ENCODE data around the gene UPP1. TPM values are rescaled to one million over a fixed set of nuclear protein-coding genes. Genes with fewer than 3 reads are reported as not detected.

Gene UPP1
- total RNA-seq, 2 experiments from 2014 or later: 89.6 to 93.3 TPM

DNA sequence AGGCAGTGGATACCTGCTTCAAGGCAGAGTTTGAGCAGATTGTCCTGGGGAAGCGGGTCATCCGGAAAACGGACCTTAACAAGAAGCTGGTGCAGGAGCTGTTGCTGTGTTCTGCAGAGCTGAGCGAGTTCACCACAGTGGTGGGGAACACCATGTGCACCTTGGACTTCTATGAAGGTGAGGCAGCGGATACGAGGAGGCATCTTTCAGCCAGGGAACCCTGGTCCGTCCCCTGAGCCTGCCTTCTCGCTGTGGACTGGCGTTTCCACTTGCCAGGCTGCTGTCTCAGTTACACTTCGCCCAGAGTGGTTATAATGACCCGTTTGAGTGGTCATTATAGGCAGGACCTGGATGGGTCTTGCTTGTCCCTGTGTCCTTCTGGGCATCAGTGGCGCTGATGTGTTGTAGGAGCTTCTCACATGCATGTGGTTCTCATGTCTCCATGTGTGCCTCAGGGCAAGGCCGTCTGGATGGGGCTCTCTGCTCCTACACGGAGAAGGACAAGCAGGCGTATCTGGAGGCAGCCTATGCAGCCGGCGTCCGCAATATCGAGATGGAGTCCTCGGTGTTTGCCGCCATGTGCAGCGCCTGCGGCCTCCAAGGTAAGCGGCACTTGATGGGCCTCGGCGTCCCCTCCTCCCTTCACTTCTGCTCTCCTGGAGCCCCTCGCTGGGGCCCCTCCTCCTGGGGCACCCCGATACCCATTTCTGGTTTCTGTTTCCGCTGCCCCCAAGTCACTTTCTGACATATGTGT, 18.0 kb downstream of the UPP1 start:
- intact Hi-C loops (cut with micrococcal nuclease): no loop called here
- H3K27ac Mint-ChIP-seq: no peak overlapping the region
- peaks cover 13% of the 10 kb centered on the region for H3K4me1 Mint-ChIP-seq (ENCODE audit: low read depth)
- POLR2A ChIA-PET: interaction anchor here (1.4 kb wide), 1 partner anchor 70 kb away, joined by 3 read pairs; no protein-coding TSS in a partner anchor
- CTCF ChIA-PET: interaction anchor here (0.7 to 10.1 kb wide), 6 partner anchors 11 to 162 kb away, joined by 3 to 171 read pairs (median 10); no protein-coding TSS in a partner anchor
- DNase-seq (no peak), ATAC-seq (no peak)
- H3K27me3 Mint-ChIP-seq: no peaks in the 10 kb centered on the region
- H3K4me3 Mint-ChIP-seq: no peak overlapping the region
- peaks cover 56% of the 10 kb centered on the region for H3K36me3 Mint-ChIP-seq (ENCODE audit: low read depth)
- no peaks in the 10 kb centered on the region for H3K9me3 Mint-ChIP-seq
- TF ChIP-seq, protein P1, sequence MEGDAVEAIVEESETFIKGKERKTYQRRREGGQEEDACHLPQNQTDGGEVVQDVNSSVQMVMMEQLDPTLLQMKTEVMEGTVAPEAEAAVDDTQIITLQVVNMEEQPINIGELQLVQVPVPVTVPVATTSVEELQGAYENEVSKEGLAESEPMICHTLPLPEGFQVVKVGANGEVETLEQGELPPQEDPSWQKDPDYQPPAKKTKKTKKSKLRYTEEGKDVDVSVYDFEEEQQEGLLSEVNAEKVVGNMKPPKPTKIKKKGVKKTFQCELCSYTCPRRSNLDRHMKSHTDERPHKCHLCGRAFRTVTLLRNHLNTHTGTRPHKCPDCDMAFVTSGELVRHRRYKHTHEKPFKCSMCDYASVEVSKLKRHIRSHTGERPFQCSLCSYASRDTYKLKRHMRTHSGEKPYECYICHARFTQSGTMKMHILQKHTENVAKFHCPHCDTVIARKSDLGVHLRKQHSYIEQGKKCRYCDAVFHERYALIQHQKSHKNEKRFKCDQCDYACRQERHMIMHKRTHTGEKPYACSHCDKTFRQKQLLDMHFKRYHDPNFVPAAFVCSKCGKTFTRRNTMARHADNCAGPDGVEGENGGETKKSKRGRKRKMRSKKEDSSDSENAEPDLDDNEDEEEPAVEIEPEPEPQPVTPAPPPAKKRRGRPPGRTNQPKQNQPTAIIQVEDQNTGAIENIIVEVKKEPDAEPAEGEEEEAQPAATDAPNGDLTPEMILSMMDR (IDR thresholded peaks at IDR 0.05): no peak

DNA sequence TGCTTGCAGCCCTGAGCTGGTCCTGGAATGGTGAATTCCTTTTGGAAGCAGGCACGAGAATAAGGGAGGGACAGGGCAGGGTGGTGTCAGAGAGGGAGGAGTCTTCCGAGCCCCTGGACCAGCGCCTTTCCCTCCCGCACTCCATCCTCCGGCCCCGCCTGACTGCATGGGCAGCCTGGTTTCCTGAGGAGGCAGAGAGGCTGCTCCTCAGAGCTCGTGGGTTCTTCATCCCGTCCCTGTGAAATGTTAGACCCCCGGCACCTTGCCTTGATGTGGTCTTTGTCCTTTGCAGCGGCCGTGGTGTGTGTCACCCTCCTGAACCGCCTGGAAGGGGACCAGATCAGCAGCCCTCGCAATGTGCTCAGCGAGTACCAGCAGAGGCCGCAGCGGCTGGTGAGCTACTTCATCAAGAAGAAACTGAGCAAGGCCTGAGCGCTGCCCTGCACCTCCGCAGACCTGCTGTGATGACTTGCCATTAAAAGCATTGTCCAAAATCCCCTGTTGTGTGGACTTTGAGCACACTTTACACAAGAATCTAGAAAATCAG, 18.9 kb downstream of the UPP1 start:
- ChIA-PET POLR2A (interaction anchor here (0.7 to 1.4 kb wide), 3 partner anchors 23 to 116 kb away, joined by 3 to 4 read pairs (median 3); no protein-coding TSS in a partner anchor), CTCF (interaction anchor here (1.4 to 10.1 kb wide), 8 partner anchors 12 to 163 kb away, joined by 4 to 171 read pairs (median 14); no protein-coding TSS in a partner anchor)
- H3K27ac Mint-ChIP-seq: no peak overlapping the region
- intact Hi-C loops (cut with micrococcal nuclease): no loop called here
- no peak for ATAC-seq
- TF ChIP-seq, protein P1 (IDR thresholded peaks at IDR 0.05): no peak
- H3K4me3 Mint-ChIP-seq: no peak overlapping the region
- no peaks in the 10 kb centered on the region for H3K9me3 Mint-ChIP-seq
- no peaks in the 10 kb centered on the region for H3K27me3 Mint-ChIP-seq
- peaks cover 11% of the 10 kb centered on the region for H3K4me1 Mint-ChIP-seq (ENCODE audit: low read depth)
- no peak for DNase-seq
- peaks cover 48% of the 10 kb centered on the region for H3K36me3 Mint-ChIP-seq (ENCODE audit: low read depth)

DNA sequence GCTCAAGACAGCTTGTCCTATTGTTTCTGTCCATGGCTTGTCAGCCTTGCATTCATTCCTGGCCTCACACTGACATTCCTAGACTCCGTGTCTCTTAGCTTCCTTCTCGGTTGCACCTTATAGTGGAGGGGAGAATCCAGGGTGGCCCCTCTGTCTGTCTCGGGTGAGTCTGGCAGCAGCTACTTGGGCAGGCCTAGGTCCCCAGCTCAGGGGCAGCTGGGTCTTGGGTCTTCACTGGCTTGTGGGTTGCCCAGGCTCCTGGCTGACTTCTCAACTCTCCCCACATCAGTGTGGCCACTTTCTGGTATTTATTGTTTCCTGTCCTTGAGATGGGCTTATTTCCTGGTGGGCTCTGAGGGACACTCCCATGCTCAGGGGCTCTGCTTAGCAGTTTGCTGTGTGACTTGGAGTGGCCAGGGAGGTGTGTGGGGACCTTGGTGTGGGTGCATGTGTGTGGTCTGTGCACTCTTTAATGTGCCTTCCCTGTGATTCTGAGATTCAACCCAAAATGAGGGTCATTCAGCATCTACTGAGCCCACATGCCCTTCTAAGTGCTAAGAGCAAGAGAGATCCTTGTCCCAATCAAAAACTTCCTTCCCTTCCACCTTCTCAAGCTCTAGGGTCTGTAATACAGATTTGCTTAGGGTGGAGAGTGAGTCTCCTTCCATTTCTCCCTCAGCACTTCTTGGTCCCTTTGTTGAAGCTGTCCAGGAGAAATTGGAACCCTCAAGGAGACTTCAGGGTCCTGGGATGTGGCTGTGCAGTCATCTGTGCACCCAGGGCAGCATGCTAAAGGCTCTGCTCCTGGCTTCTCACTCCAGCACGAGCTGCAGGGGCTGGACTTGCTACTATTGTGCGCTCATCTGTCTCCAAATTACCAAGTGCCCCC, 20.1 kb downstream of the UPP1 start:
- ATAC-seq (no peak), DNase-seq (no peak)
- CTCF ChIA-PET: interaction anchor here (0.7 to 10.1 kb wide), 30 partner anchors 8 to 170 kb away, joined by 3 to 171 read pairs (median 8); partner anchors contain the start of genes C7orf57, HUS1 and PKD1L1
- Mint-ChIP-seq H3K4me1 (ENCODE audit: low read depth) (peaks cover 11% of the 10 kb centered on the region), H3K36me3 (ENCODE audit: low read depth) (peaks cover 38% of the 10 kb centered on the region), H3K27me3 (no peaks in the 10 kb centered on the region), H3K9me3 (no peaks in the 10 kb centered on the region), H3K27ac (peak overlapping the region; percentile 63), H3K4me3 (no peak overlapping the region)
- intact Hi-C loops (cut with micrococcal nuclease): no loop called here
- POLR2A ChIA-PET: interaction anchor here (0.9 to 2.0 kb wide), 5 partner anchors 24 to 144 kb away, joined by 3 to 8 read pairs (median 3); no protein-coding TSS in a partner anchor
- TF ChIP-seq, protein P1 (IDR thresholded peaks at IDR 0.05): no peak

DNA sequence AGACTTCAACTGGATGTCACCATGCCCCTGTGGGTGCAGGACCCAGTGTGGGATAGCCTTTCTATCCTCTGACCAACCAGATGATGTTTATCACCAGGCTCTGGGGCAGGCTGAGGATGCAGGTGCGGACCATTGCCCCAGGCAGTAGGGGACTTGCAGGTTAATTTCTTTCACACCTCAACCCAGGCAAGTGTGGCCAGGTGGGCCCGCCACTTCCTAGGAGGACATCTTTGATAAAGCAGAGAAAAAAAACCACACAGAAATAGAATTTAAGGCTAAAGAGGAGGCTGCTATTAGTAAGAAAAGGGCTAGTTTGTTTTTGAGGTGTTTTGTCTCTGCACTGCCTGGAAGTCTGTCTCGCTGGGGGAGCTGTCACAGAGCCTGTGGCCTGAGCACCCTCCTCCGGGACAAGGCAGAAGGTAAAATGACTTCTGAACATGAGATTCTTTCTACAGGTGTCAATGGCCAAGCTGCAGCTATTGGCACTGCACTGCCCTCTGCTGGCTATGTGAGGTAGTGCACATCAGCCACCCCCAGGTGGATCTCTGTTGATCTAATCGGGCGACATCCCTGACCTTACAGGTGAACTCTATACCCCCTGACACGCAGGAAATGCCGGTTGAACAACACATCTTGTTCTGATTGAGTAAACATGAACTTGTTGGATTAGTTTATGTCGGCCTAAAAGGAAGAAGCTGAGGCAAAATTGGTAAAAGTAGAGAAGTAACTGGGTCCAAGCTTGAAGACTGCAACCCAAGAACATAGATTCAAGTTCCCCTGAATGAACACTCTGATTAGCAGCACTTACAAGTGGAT, 21.0 kb downstream of the UPP1 start:
- Mint-ChIP-seq H3K36me3 (ENCODE audit: low read depth) (peaks cover 30% of the 10 kb centered on the region), H3K27ac (peak overlapping the region; percentile 50), H3K27me3 (no peaks in the 10 kb centered on the region), H3K4me1 (ENCODE audit: low read depth) (peaks cover 11% of the 10 kb centered on the region), H3K9me3 (no peaks in the 10 kb centered on the region), H3K4me3 (no peak overlapping the region)
- TF ChIP-seq, protein P1 (IDR thresholded peaks at IDR 0.05): peak; percentile 96
- CTCF ChIA-PET: interaction anchor here (0.6 to 10.1 kb wide), 50 partner anchors 9 to 170 kb away, joined by 3 to 171 read pairs (median 5); partner anchors contain the start of genes C7orf57, HUS1 and PKD1L1
- intact Hi-C loops (cut with micrococcal nuclease): loop anchor here (1.0 to 2.0 kb wide), 2 partner anchors 118 to 165 kb away; no protein-coding TSS in a partner anchor
- DNase-seq: peak; percentile 94
- POLR2A ChIA-PET: interaction anchor here (0.9 to 2.0 kb wide), 6 partner anchors 21 to 145 kb away, joined by 3 to 8 read pairs (median 4); partner anchors contain the start of gene UPP1
- peak; percentile 92 for ATAC-seq

Measured in activated CD8-positive, alpha-beta T cell treated with anti-CD3 and anti-CD28 coated beads for 36 hours (primary cell).